ENCODE results near the gene ATXN7. TPM values are rescaled to one million over a fixed set of nuclear protein-coding genes. Genes with fewer than 3 reads are reported as not detected.

Gene ATXN7
- total and polyA plus RNA-seq, 2 experiments from 2014 or later: 3.0 to 14.4 TPM

GRCh38 chr3:63874769-63875168, 11.1 kb downstream of the ATXN7 start:
- Histone ChIP-seq H2AFZ (no peak overlapping the region), H3K4me3 (no peak overlapping the region), H4K20me1 (ENCODE audit: insufficient read depth, poor library complexity, severe bottlenecking) (peaks cover 31% of the 10 kb centered on the region), H3K36me3 (replicated peaks; ENCODE audit: insufficient read depth, low read depth) (no peaks in the 10 kb centered on the region), H3K79me2 (peaks cover 94% of the 10 kb centered on the region), H3K27ac (no peak overlapping the region), H3K27me3 (no peaks in the 10 kb centered on the region), H3K9me3 (ENCODE audit: low read depth) (no peaks in the 10 kb centered on the region), H3K9me2 (replicated peaks; ENCODE audit: insufficient read depth) (no peaks in the 10 kb centered on the region), H3K4me1 (ENCODE audit: insufficient read depth) (peaks cover 19% of the 10 kb centered on the region), H3K4me2 (no peak overlapping the region)
- TF ChIP-seq EZH2 (IDR thresholded peaks at IDR 0.05; ENCODE audit: borderline replicate concordance): no peak
- TF ChIP-seq CTCF (IDR thresholded peaks at IDR 0.05; ENCODE audit: poor library complexity): no peak
- TF ChIP-seq EZH2phosphoT487 (IDR thresholded peaks at IDR 0.05; ENCODE audit: low read depth, severe bottlenecking, unreplicated experiment): no peak
- no peak for DNase-seq (ENCODE audit: low spot score)
- WGBS (ENCODE audit: low lambda C conversion rate, missing lambda C conversion rate): 93% methylated on average over 3 of the region's 3 CpGs

DNA sequence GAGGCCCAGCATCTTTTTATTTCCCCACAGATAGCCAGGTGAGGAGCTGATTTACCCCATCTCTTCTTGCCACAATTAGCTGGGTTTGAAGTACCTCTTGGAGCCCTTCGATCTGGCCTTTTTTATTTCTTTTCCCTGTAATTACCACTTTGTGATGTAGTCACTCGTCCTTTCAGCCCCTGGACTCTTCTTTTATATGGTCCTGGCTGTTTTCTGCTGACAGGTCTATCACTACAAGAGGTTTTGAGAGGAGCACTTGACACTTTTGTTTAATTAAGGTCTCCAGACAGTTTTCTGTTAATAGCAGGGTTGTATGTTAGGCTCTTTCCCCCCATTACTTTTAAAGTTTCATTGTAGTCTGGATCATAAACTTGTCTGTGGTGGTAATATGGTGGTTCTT, 11.8 kb downstream of the ATXN7 start:
- Histone ChIP-seq H3K9me2 (replicated peaks; ENCODE audit: insufficient read depth) (no peaks in the 10 kb centered on the region), H3K4me1 (ENCODE audit: insufficient read depth) (peaks cover 19% of the 10 kb centered on the region), H3K4me2 (no peak overlapping the region), H4K20me1 (ENCODE audit: insufficient read depth, poor library complexity, severe bottlenecking) (peaks cover 31% of the 10 kb centered on the region), H2AFZ (no peak overlapping the region), H3K27me3 (no peaks in the 10 kb centered on the region), H3K9me3 (ENCODE audit: low read depth) (no peaks in the 10 kb centered on the region), H3K79me2 (peaks cover 94% of the 10 kb centered on the region), H3K36me3 (replicated peaks; ENCODE audit: insufficient read depth, low read depth) (no peaks in the 10 kb centered on the region), H3K4me3 (no peak overlapping the region), H3K27ac (no peak overlapping the region)
- 58% methylated on average over 2 of the region's 2 CpGs for WGBS (ENCODE audit: low lambda C conversion rate, missing lambda C conversion rate)
- no peak for TF ChIP-seq EZH2phosphoT487 (IDR thresholded peaks at IDR 0.05; ENCODE audit: low read depth, severe bottlenecking, unreplicated experiment)
- TF ChIP-seq CTCF (IDR thresholded peaks at IDR 0.05; ENCODE audit: poor library complexity): no peak
- no peak for TF ChIP-seq EZH2 (IDR thresholded peaks at IDR 0.05; ENCODE audit: borderline replicate concordance)
- DNase-seq (ENCODE audit: low spot score): no peak

- DNase-seq (ENCODE audit: low spot score): no peak
- H2AFZ ChIP-seq: no peak overlapping the region
- H3K27ac ChIP-seq: no peak overlapping the region
- TF ChIP-seq EZH2phosphoT487 (IDR thresholded peaks at IDR 0.05; ENCODE audit: low read depth, severe bottlenecking, unreplicated experiment) (no peak), CTCF (IDR thresholded peaks at IDR 0.05; ENCODE audit: poor library complexity) (no peak), EZH2 (IDR thresholded peaks at IDR 0.05; ENCODE audit: borderline replicate concordance) (no peak)
- H3K36me3 ChIP-seq (replicated peaks; ENCODE audit: insufficient read depth, low read depth): no peaks in the 10 kb centered on the region
- H3K79me2 ChIP-seq: peaks cover 94% of the 10 kb centered on the region
- no peak overlapping the region for H3K4me3 ChIP-seq
- H3K4me2 ChIP-seq: no peak overlapping the region
- no peaks in the 10 kb centered on the region for H3K9me3 ChIP-seq (ENCODE audit: low read depth)
- H3K9me2 ChIP-seq (replicated peaks; ENCODE audit: insufficient read depth): no peaks in the 10 kb centered on the region
- peaks cover 19% of the 10 kb centered on the region for H3K4me1 ChIP-seq (ENCODE audit: insufficient read depth)
- H3K27me3 ChIP-seq: no peaks in the 10 kb centered on the region
- H4K20me1 ChIP-seq (ENCODE audit: insufficient read depth, poor library complexity, severe bottlenecking): peaks cover 31% of the 10 kb centered on the region
- 48% methylated on average over 3 of the region's 3 CpGs for WGBS (ENCODE audit: low lambda C conversion rate, missing lambda C conversion rate)
Measured at GRCh38 chr3:63876260-63876659, 12.6 kb downstream of the ATXN7 start.

Data from hepatocyte (in vitro differentiated cells).